A673 (cell line): ENCODE measurements around the gene LETMD1. TPM values are rescaled to one million over a fixed set of nuclear protein-coding genes. Genes with fewer than 3 reads are reported as not detected.
A peak's percentile ranks its signal among the peaks of the same experiment; 100 is the strongest.

Experiments
- Bru-seq: library from RNA; stranded (reverse); fragments of 400-500 nt; gene quantifications from one replicate; lab custom pipeline; 2021; lab: Mats Ljungman, UMichigan
- BruChase-seq, 2 experiments: library from RNA; stranded (reverse); fragments of 400-500 nt; gene quantifications; one replicate each; lab custom pipeline; 2021; lab: Mats Ljungman, UMichigan
- BruUV-seq: library from RNA; stranded (reverse); fragments of 400-500 nt; replicated peaks from 2 replicates; lab custom pipeline; 2021; lab: Mats Ljungman, UMichigan
- CTCF ChIA-PET: fragments of 300-600 bp; sonication (Branson Sonifier 250); formaldehyde crosslinking; loops from one replicate; lab custom pipeline; 2022; ENCODE audit warnings: antibody characterized with exemption; lab: Charles Lee
- POLR2A ChIA-PET: fragments of 300-600 bp; sonication (Branson Sonifier 250); formaldehyde crosslinking; loops from one replicate; lab custom pipeline; 2022; ENCODE audit warnings: antibody characterized with exemption; ENCODE audit not compliant: low non-redundant PET; lab: Charles Lee
- DNase-seq: peaks from one replicate; pipeline ENCODE4 v3.0.0-alpha.2; 2015; ENCODE audit warnings: low spot score
- H3K27ac ChIP-seq: fragments of 200-600 bp; sonication (generic); 2 replicates; pipeline ENCODE4 v1.5.1; 2016; ENCODE audit warnings: mixed run types, low read depth, mild to moderate bottlenecking, mixed read lengths, antibody characterized with exemption, low read length; ENCODE audit not compliant: poor library complexity, severe bottlenecking
- H3K27me3 ChIP-seq: fragments of 200-600 bp; sonication (generic); replicated peaks from 2 replicates; pipeline ENCODE4 v1.6.1; 2017; ENCODE audit warnings: mixed run types, low read depth, mild to moderate bottlenecking, mixed read lengths, antibody characterized with exemption, low read length; ENCODE audit not compliant: insufficient read depth, poor library complexity
- H3K36me3 ChIP-seq: fragments of 200-600 bp; sonication (generic); 2 replicates; pipeline ENCODE4 v1.6.1; 2016; ENCODE audit warnings: mixed run types, mild to moderate bottlenecking, mixed read lengths, antibody characterized with exemption, low read length; ENCODE audit not compliant: insufficient read depth, poor library complexity, severe bottlenecking
- H3K4me1 ChIP-seq: fragments of 200-600 bp; sonication (generic); 2 replicates; pipeline ENCODE4 v1.6.1; 2017; ENCODE audit warnings: mixed run types, mild to moderate bottlenecking, mixed read lengths, antibody characterized with exemption, low read length; ENCODE audit not compliant: insufficient read depth, poor library complexity, severe bottlenecking
- H3K4me3 ChIP-seq: fragments of 200-600 bp; sonication (generic); 2 replicates; pipeline ENCODE4 v1.5.1; 2016; ENCODE audit warnings: low read depth, mixed run types, mild to moderate bottlenecking, mixed read lengths, low read length; ENCODE audit not compliant: poor library complexity, severe bottlenecking
- H3K9me3 ChIP-seq: fragments of 200-600 bp; sonication (generic); 2 replicates; pipeline ENCODE4 v1.6.1; 2016; ENCODE audit warnings: mixed run types, low read depth, mild to moderate bottlenecking, mixed read lengths, antibody characterized with exemption, low read length; ENCODE audit not compliant: poor library complexity, severe bottlenecking
- EZH2 ChIP-seq: fragments of 200-600 bp; sonication (generic); IDR thresholded peaks from 2 replicates; pipeline ENCODE4 v1.6.1; 2017; ENCODE audit warnings: borderline replicate concordance, low read depth, mild to moderate bottlenecking, mixed read lengths, antibody characterized with exemption, low read length; ENCODE audit not compliant: poor library complexity, severe bottlenecking
- intact Hi-C: fragments of 100-400 bp; cut with micrococcal nuclease; formaldehyde crosslinking; loops from one replicate; pipeline ENCODE4 v1.10.0; 2022; ENCODE audit not compliant: unreplicated experiment
- long read RNA-seq: library from polyadenylated mRNA; stranded (forward); transcript quantifications from one replicate; pipeline ENCODE4 v2.0.0, GENCODE V29; 2022
- total RNA-seq: library from RNA; stranded (reverse); gene quantifications from 2 replicates; pipeline ENCODE4 v1.2.3, GENCODE V29; 2021
- TF ChIP-seq, protein P1 (sequence below): fragments of 300-800, 200-600 bp; sonication (generic); conservative IDR thresholded peaks from 2 replicates; pipeline ENCODE4 v1.5.1; 2017; ENCODE audit warnings: low read depth, mild to moderate bottlenecking, antibody characterized with exemption, low read length, moderate library complexity, mixed read lengths

Gene LETMD1, protein sequence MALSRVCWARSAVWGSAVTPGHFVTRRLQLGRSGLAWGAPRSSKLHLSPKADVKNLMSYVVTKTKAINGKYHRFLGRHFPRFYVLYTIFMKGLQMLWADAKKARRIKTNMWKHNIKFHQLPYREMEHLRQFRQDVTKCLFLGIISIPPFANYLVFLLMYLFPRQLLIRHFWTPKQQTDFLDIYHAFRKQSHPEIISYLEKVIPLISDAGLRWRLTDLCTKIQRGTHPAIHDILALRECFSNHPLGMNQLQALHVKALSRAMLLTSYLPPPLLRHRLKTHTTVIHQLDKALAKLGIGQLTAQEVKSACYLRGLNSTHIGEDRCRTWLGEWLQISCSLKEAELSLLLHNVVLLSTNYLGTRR
- 60.3 and 63.7 TPM in 2 replicates for total RNA-seq
- Bru-seq, nascent RNA: percentile 90 among the genes with signal in this experiment
- percentile 92 among the genes with signal in this experiment for BruChase-seq, experiment 1, labeled RNA remaining after a 2-hour chase
- BruChase-seq, experiment 2, labeled RNA remaining after a 6-hour chase: percentile 93 among the genes with signal in this experiment
- long read RNA-seq, transcript LETMD1-201 (9 exons, 2,112 nt): minor isoform, 13 of 54 reads
- long read RNA-seq, transcript LETMD1-238 (1 exons, 2,948 nt): major isoform, 17 of 54 reads
- long read RNA-seq, partial matches to known transcripts: 1 of 54 reads
- long read RNA-seq, other reads (novel, unspliced or antisense): 13 of 54 reads

DNA sequence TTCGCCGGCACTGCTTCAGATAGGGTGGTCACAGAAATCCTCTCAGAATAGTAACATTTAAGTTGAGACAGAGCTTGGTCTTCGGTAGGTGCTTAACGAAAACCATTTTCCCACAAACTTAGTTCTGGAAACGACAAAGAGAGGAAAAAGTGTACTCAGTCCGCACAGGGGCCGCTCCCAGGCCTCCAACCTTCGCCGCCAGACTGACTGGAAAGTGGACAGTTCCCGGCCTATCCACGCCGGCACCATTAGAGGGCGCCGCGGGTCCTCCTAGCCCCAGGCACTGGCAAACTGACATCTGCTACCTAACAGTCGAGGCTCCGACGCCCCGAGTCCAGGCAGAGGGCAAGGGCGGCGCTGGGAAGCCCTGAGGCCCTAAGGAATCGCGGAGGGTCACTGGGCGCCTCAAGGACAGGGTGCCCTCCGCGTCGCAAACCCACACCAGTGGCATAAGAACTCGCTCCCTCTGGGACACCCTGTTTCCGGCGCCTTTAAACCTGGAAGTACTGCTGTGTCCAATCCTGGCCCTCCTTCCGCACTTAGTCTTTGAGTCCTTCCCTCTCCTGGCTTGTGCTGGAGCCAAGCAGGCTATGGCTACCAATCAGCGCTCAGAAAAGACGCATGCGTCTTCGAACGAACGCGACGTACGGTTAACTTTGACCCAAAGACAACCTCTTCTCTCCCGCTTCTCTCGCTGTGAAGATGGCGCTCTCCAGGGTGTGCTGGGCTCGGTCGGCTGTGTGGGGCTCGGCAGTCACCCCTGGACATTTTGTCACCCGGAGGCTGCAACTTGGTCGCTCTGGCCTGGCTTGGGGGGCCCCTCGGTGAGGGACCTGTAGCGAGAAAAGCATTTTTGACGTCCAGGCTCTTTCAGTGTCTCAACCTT, at the start of gene LETMD1:
LETMD1 (plus strand) TSS at position 673 of the 886 bp plus-strand sequence; CDS start at position 703, 30 bp downstream.
- Histone ChIP-seq H3K4me1 (peaks cover 9% of the 10 kb centered on the region), H3K9me3 (no peaks in the 10 kb centered on the region), H3K36me3 (peaks cover 8% of the 10 kb centered on the region), H3K27me3 (no peaks in the 10 kb centered on the region), H3K4me3 (peak within 1 kb of the TSS; percentile 71), H3K27ac (peak within 1 kb of the TSS; percentile 82)
- intact Hi-C loops: loop anchor here (10.0 kb wide), 1 partner anchor 297 kb away; the partner anchor contains the start of gene CELA1
- DNase-seq: peak; percentile 99
- TF ChIP-seq, protein P1, sequence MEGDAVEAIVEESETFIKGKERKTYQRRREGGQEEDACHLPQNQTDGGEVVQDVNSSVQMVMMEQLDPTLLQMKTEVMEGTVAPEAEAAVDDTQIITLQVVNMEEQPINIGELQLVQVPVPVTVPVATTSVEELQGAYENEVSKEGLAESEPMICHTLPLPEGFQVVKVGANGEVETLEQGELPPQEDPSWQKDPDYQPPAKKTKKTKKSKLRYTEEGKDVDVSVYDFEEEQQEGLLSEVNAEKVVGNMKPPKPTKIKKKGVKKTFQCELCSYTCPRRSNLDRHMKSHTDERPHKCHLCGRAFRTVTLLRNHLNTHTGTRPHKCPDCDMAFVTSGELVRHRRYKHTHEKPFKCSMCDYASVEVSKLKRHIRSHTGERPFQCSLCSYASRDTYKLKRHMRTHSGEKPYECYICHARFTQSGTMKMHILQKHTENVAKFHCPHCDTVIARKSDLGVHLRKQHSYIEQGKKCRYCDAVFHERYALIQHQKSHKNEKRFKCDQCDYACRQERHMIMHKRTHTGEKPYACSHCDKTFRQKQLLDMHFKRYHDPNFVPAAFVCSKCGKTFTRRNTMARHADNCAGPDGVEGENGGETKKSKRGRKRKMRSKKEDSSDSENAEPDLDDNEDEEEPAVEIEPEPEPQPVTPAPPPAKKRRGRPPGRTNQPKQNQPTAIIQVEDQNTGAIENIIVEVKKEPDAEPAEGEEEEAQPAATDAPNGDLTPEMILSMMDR: peak; percentile 97
- no peak for TF ChIP-seq EZH2
- POLR2A ChIA-PET: no interaction called here
- CTCF ChIA-PET: interaction anchor here (0.5 kb wide), 1 partner anchor 223 kb away, joined by 7 read pairs; no protein-coding TSS in a partner anchor
- TSS peak; percentile 96 for BruUV-seq

DNA sequence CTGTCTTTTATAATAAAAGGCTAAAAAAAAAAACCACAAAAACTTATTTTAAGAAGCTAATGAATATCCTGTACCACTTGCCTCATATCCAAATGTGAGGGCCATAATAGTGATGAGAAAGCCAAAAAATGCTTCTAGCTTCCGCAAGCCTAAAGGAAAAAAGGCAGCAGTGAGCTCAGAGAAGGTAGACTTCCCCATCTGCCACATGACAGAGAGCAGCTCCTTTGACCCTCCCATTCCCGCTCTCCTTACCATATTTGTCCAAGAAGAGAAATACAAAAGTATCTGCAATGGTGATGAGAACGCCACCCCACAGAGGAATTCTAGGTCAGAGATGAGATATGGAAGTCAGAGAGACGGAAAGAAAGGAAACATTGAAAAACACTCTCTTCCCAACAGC, 49.0 kb upstream of the LETMD1 start:
- BruUV-seq: no TSS peak
- H3K36me3 ChIP-seq: peaks cover 23% of the 10 kb centered on the region
- ChIA-PET CTCF (no interaction called here), POLR2A (no interaction called here)
- no peaks in the 10 kb centered on the region for H3K4me1 ChIP-seq
- intact Hi-C loops: no loop called here
- DNase-seq: no peak
- TF ChIP-seq EZH2: no peak
- TF ChIP-seq, protein P1: no peak
- no peak overlapping the region for H3K27ac ChIP-seq
- no peaks in the 10 kb centered on the region for H3K9me3 ChIP-seq
- no peak overlapping the region for H3K4me3 ChIP-seq
- H3K27me3 ChIP-seq: no peaks in the 10 kb centered on the region

DNA sequence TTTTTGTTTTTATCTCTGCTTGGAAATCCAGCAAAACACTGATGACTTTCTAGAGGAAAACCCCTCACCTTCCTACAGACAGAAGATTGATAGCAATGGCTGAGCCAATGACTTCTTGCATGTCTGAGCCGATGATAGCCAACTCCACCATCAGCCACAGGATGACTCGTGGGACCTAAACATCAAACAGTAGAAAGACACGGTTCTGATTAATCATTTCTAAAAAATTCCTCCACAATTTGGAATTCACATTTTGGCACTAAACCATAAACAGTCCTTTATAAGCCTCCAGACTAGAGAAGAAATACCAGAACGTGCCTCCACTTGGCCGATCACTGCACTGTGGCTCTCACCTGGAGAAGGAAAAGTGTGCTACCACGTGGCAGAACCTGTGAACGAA, 47.9 kb upstream of the LETMD1 start:
- no peaks in the 10 kb centered on the region for H3K9me3 ChIP-seq
- ChIA-PET CTCF (no interaction called here), POLR2A (no interaction called here)
- BruUV-seq: no TSS peak
- intact Hi-C loops: no loop called here
- DNase-seq: no peak
- peaks cover 22% of the 10 kb centered on the region for H3K36me3 ChIP-seq
- H3K4me3 ChIP-seq: no peak overlapping the region
- no peaks in the 10 kb centered on the region for H3K4me1 ChIP-seq
- TF ChIP-seq, protein P1: no peak
- TF ChIP-seq EZH2: no peak
- H3K27ac ChIP-seq: no peak overlapping the region
- no peaks in the 10 kb centered on the region for H3K27me3 ChIP-seq
